Vagina (tissue), 2 donors: ENCODE measurements around the gene PLXDC1.

Source experiments
- POLR2A ChIP-seq, 2 donors: fragments of 450-650 bp; IDR thresholded peaks; one replicate each; pipeline ENCODE4 v1.6.1; 2017; ENCODE audit warnings: antibody characterized with exemption in 2 of 2, mild to moderate bottlenecking in 2 of 2, moderate library complexity in 2 of 2
- POLR2AphosphoS5 ChIP-seq, 2 donors: sonication (generic); formaldehyde crosslinking; IDR thresholded peaks; one replicate each; pipeline ENCODE4 v1.9.0; 2017; ENCODE audit warnings: antibody characterized with exemption in 2 of 2, mild to moderate bottlenecking in 2 of 2, low read depth in 1 of 2; ENCODE audit not compliant: insufficient read depth in 1 of 2
- TF ChIP-seq, protein P1 (sequence below), 3 experiments: fragments of 450-650 bp in 2 of 3; fragments of 200-600 bp in 1 of 3; sonication (generic) in 1 of 3; IDR thresholded peaks; one replicate each; pipeline ENCODE4 v1.5.1; 2017 to 2019; ENCODE audit warnings: antibody characterized with exemption in 3 of 3, mild to moderate bottlenecking in 2 of 3, moderate library complexity in 2 of 3

- TF ChIP-seq, protein P1, sequence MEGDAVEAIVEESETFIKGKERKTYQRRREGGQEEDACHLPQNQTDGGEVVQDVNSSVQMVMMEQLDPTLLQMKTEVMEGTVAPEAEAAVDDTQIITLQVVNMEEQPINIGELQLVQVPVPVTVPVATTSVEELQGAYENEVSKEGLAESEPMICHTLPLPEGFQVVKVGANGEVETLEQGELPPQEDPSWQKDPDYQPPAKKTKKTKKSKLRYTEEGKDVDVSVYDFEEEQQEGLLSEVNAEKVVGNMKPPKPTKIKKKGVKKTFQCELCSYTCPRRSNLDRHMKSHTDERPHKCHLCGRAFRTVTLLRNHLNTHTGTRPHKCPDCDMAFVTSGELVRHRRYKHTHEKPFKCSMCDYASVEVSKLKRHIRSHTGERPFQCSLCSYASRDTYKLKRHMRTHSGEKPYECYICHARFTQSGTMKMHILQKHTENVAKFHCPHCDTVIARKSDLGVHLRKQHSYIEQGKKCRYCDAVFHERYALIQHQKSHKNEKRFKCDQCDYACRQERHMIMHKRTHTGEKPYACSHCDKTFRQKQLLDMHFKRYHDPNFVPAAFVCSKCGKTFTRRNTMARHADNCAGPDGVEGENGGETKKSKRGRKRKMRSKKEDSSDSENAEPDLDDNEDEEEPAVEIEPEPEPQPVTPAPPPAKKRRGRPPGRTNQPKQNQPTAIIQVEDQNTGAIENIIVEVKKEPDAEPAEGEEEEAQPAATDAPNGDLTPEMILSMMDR (IDR thresholded peaks at IDR 0.05) = no peak
- TF ChIP-seq POLR2A (IDR thresholded peaks at IDR 0.05) (no peak), POLR2AphosphoS5 (IDR thresholded peaks at IDR 0.05; ENCODE audit: insufficient read depth in 1 of 2, low read depth in 1 of 2) (no peak)
These were observed at the start of gene PLXDC1 for GRCh38 chr17:39151150-39151942.
